Measurements from ENCODE around the gene ZNF423. TPM values are rescaled to one million over a fixed set of nuclear protein-coding genes. Genes with fewer than 3 reads are reported as not detected.

ZNF423 gene
- total RNA-seq, 1 donor from 2014 or later: 49.8 TPM

GRCh38 chr16:49810831-49811230 is 45.1 kb downstream of the ZNF423 start:
- H3K36me3 Mint-ChIP-seq (ENCODE audit: insufficient read depth): peaks cover 1% of the 10 kb centered on the region
- H3K27ac Mint-ChIP-seq: peak overlapping the region; percentile 50
- no peak for TF ChIP-seq CTCF (IDR thresholded peaks at IDR 0.05; ENCODE audit: unreplicated experiment)
- no peak for DNase-seq (ENCODE audit: low spot score, unreplicated experiment)
- no peaks in the 10 kb centered on the region for H3K9me3 Mint-ChIP-seq (ENCODE audit: low read depth)
- H3K27me3 Mint-ChIP-seq: no peaks in the 10 kb centered on the region
- peaks cover 9% of the 10 kb centered on the region for H3K4me1 Mint-ChIP-seq (ENCODE audit: low read depth)
- no peak overlapping the region for H3K4me3 Mint-ChIP-seq (ENCODE audit: low read depth)

GRCh38 chr16:49809561-49809960 is 46.4 kb downstream of the ZNF423 start:
- no peak overlapping the region for H3K27ac Mint-ChIP-seq
- H3K27me3 Mint-ChIP-seq: no peaks in the 10 kb centered on the region
- DNase-seq (ENCODE audit: low spot score, unreplicated experiment): no peak
- no peak for TF ChIP-seq CTCF (IDR thresholded peaks at IDR 0.05; ENCODE audit: unreplicated experiment)
- H3K9me3 Mint-ChIP-seq (ENCODE audit: low read depth): no peaks in the 10 kb centered on the region
- H3K4me3 Mint-ChIP-seq (ENCODE audit: low read depth): no peak overlapping the region
- peaks cover 1% of the 10 kb centered on the region for H3K36me3 Mint-ChIP-seq (ENCODE audit: insufficient read depth)
- H3K4me1 Mint-ChIP-seq (ENCODE audit: low read depth): peaks cover 9% of the 10 kb centered on the region

- H3K9me3 Mint-ChIP-seq (ENCODE audit: low read depth): no peaks in the 10 kb centered on the region
- H3K4me1 Mint-ChIP-seq (ENCODE audit: low read depth): peaks cover 9% of the 10 kb centered on the region
- no peaks in the 10 kb centered on the region for H3K36me3 Mint-ChIP-seq (ENCODE audit: insufficient read depth)
- H3K4me3 Mint-ChIP-seq (ENCODE audit: low read depth): no peak overlapping the region
- no peak for DNase-seq (ENCODE audit: low spot score, unreplicated experiment)
- no peak for TF ChIP-seq CTCF (IDR thresholded peaks at IDR 0.05; ENCODE audit: unreplicated experiment)
- no peaks in the 10 kb centered on the region for H3K27me3 Mint-ChIP-seq
- no peak overlapping the region for H3K27ac Mint-ChIP-seq
These were observed 46.9 kb downstream of the ZNF423 start for GRCh38 chr16:49809062-49809461.

GRCh38 chr16:49806446-49806845 is 49.5 kb downstream of the ZNF423 start:
- Mint-ChIP-seq H3K4me3 (ENCODE audit: low read depth) (no peak overlapping the region), H3K4me1 (ENCODE audit: low read depth) (peaks cover 8% of the 10 kb centered on the region), H3K27me3 (no peaks in the 10 kb centered on the region), H3K9me3 (ENCODE audit: low read depth) (no peaks in the 10 kb centered on the region), H3K27ac (peak overlapping the region; percentile 37), H3K36me3 (ENCODE audit: insufficient read depth) (no peaks in the 10 kb centered on the region)
- DNase-seq (ENCODE audit: low spot score, unreplicated experiment): no peak
- TF ChIP-seq CTCF (IDR thresholded peaks at IDR 0.05; ENCODE audit: unreplicated experiment): no peak

GRCh38 chr16:49801290-49801689 is 54.6 kb downstream of the ZNF423 start:
- no peak overlapping the region for H3K27ac Mint-ChIP-seq
- peaks cover 2% of the 10 kb centered on the region for H3K4me1 Mint-ChIP-seq (ENCODE audit: low read depth)
- DNase-seq (ENCODE audit: low spot score, unreplicated experiment): no peak
- H3K27me3 Mint-ChIP-seq: no peaks in the 10 kb centered on the region
- H3K4me3 Mint-ChIP-seq (ENCODE audit: low read depth): no peak overlapping the region
- no peaks in the 10 kb centered on the region for H3K9me3 Mint-ChIP-seq (ENCODE audit: low read depth)
- no peaks in the 10 kb centered on the region for H3K36me3 Mint-ChIP-seq (ENCODE audit: insufficient read depth)
- no peak for TF ChIP-seq CTCF (IDR thresholded peaks at IDR 0.05; ENCODE audit: unreplicated experiment)
